Activated CD8-positive, alpha-beta memory T cell treated with anti-CD3 and anti-CD28 coated beads, Interleukin-2, amount 50 U/mL, for 24 hours (primary cell): ENCODE results near the gene SMARCA4.

ENCODE experiments used
- DNase-seq: peaks from one replicate; pipeline ENCODE4 v3.0.0-alpha.2; 2020; ENCODE audit errors: extremely low read depth

The SMARCA4 gene

DNA sequence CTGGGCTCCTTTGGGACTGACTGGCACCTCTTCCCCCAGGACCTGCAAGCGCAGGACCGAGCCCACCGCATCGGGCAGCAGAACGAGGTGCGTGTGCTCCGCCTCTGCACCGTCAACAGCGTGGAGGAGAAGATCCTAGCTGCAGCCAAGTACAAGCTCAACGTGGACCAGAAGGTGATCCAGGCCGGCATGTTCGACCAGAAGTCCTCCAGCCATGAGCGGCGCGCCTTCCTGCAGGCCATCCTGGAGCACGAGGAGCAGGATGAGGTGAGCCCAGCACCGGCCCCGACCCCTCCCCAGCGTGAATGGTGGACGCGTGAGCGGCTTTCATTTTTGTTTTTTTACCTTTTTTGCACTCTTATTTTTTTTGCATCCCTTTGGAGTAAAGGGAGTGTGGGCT, 72.4 kb downstream of the SMARCA4 start:
- no peak for DNase-seq

DNA sequence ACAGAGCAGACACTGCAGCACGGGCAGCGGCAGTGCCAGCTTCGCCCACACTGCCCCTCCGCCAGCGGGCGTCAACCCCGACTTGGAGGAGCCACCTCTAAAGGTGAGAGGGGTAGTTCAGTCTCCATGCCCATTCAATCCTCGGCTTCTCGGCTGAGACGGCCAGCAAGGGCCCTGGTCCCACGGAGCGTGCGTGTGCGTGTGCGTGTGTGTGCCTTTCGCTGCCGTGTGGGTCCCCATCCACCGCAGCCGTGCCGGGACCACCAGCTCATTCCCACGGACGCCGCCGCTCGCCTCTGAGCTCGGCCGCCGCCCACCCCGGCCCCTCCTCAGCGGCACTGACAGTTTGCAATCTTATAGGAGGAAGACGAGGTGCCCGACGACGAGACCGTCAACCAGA, 72.9 kb downstream of the SMARCA4 start:
- no peak for DNase-seq

DNA sequence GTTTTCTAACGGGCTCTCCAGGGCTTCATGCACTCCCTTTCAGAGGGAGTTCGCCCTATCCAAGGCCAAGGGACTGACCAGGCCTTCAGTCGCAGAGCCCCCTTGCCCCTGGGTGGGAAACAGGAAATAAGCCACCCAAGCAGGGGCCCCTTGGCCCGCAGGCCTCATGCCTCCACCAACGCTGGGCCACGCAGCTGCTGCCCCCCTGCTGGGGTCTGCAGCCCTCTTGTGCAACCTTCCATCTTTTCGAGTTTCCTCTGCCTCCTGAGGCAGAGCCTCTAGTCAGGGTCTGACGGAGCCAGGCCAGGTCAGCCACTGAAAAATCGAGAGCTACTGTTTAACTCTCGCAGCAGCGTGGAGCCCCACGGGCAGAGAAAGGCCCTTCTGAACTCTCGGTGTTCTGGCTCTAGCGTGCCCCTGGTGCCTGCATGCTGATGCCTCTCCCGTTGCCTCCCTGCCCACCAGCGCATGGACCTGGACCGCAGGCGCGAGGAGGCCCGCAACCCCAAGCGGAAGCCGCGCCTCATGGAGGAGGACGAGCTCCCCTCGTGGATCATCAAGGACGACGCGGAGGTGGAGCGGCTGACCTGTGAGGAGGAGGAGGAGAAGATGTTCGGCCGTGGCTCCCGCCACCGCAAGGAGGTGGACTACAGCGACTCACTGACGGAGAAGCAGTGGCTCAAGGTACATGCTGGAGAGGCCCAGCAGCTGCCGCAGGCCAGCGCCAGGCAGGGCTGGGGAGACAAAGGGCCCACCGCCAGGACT, 73.8 kb downstream of the SMARCA4 start:
- DNase-seq: no peak

DNA sequence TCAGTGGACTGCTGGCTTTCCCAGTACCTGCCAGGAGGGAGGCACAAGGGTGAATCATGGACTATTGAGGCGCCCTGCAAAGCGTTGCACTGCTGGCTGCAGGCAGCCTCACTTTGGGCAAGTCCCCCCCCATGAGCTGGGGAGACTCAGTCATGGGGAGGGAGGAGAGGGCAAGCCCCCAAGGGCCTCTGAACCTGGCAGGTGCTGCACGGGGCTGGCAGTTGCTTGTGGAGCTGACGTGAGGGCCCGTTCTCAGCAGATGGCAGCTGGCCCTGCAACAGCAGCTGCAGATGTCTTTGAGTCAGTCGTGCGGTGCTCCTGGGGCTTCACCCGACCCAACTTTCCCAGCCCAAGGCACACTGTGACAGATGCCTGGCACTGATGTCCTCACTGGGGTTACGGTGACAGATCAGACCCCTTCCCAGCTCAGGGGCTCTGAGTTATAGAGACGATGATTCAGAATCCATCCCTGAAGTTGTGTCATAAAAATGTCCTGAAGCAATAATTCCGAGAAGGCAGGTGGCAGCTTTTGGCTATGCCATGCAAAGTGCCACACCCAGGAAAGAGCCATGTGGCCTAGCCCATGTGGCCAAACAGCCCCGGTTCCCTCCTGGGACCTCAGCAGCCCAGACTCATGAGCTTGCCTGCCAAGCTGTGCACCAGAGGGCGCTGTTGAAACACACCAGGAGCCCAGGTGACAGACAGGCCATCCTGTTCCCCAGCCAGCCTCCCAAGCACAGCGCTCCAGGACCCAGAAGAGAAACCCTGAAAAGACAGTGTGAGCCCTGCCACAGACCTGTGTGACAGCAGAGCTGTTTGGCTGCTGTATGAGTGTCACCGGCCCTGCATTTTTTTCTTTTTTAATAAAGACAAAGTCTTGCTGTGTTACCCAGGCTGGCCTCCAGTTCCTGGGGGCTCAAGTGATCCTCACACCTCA, 74.9 kb downstream of the SMARCA4 start:
- DNase-seq: peak; percentile 61

DNA sequence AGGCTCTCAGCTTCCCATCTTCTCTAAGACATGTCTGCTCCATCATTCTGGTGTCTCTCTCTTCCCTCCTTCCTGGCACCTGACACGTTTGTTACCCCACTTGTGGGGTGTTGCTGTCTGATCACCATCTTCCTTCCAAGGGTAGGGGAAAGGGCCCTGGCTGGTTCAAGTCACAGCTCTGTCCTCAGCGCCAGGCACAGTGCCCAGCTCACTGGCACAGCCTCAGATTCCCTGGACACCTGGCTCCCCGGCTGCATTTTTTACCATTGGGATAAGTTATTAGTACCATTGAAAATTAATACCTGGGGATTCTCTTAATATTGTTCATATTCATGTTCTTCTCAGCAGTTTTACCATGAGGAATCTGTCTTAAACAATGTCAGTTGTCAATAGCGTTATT, 77.7 kb downstream of the SMARCA4 start:
- no peak for DNase-seq

DNA sequence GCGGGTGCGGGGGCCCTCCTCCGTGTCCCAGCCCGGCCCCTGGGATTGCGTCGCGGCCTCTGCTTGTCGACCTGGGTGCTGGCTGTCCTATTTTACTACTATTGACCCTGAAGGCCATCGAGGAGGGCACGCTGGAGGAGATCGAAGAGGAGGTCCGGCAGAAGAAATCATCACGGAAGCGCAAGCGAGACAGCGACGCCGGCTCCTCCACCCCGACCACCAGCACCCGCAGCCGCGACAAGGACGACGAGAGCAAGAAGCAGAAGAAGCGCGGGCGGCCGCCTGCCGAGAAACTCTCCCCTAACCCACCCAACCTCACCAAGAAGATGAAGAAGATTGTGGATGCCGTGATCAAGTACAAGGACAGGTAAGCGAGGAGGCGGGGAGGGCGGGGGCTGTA, 80.4 kb downstream of the SMARCA4 start:
- no peak for DNase-seq

DNA sequence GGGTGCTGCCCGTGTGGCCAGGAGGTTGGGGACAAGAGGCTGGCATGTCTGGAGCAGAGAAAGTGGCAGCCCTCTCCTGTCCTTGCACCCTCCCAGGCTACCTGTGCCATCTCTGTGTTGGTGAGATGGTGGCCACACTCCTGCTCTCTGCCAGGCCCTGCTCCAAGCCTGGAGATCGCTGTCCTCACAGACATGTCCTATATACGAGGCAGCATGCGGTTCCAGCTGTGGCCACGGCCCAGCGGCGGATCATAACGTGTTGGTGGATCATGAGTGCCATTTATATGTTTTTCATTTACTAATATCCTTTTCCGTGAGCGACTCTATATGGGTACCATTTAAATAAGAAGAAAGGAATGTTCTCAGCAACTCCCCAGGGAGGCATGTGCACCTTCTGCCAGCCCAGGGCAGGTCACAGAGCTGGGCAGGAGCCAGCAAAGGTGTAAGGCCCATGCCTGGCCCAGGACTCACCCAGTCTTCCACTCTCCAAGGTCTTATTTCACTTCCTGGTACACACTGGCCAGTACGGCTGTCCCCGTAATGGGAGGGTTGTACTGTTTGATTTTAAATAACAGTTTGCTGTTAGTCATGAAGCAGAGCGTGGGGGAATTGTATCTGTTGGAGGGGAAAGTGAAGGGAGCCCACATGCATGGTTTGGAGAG, 81.3 kb downstream of the SMARCA4 start:
- no peak for DNase-seq

DNA sequence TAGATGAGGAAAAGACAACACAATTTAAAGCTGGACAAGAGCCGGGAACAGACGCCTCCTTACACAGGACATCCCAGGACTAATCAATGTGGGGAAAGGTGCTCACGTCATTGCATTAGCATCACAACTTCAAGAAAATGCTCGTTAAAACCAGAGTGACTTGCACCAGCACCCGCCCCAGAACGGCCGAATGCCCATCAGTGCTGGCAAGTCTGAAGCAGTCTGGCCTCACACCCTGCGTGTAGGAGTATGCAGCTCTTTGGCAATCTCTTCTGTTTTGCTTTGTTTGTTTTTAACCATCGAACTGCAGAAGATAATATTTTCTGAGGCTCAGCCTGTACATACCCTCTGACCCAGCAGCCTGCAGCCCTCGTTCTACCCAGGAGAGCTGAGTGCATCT, 83.6 kb downstream of the SMARCA4 start:
- no peak for DNase-seq

DNA sequence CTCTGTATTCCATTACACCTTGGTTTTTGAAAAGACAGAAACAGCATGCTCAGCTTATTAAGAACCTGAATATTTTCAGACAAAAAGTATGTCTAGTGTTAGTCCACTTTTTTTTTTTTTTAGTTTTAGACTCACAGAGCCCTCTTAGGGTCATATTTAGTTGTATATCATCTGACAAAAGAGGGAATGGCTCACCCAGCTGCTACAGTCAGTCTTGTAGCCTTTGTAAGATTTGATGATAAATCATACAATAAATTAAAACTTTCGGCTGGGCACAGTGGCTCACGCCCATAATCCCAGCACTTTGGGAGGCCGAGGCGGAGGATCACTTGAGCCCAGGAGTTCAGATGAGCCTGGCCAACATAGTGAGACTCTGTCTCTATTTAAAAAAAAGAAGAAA, 84.7 kb downstream of the SMARCA4 start:
- DNase-seq: no peak

DNA sequence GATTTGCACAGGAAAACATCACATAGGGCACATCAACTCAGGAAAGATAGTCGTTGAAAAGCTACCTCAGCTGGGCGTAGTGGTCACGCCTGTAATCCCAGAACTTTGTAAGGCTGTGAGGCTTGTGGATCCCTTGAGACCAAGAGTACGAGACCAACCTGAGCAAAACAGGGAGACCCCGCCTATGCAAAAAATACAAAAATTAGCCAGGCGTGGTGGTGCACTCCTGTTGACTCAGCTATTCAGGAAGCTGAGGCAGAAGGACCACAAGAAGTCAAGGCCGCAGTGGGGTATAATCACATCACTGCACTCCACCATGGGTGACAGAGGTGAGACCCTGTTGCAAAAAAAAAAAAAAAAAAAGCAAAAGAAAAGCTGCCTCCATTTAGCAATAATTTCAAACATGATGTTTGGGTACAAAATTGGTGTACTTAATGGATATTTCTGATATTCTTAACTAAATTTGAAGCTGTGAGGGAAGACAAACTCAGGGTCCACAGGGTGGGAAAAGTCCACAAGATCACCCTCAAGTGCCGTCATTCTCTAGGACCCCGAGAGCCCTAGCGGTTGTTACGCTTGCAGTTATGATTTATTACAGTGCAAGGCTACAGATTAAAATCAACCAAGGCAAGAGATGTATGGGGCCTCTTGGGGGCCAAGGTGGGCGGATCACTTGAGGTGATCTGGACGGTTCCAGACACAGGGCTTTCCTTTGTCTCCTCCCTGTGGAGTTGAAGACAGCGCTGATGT, 86.0 kb downstream of the SMARCA4 start:
- no peak for DNase-seq

DNA sequence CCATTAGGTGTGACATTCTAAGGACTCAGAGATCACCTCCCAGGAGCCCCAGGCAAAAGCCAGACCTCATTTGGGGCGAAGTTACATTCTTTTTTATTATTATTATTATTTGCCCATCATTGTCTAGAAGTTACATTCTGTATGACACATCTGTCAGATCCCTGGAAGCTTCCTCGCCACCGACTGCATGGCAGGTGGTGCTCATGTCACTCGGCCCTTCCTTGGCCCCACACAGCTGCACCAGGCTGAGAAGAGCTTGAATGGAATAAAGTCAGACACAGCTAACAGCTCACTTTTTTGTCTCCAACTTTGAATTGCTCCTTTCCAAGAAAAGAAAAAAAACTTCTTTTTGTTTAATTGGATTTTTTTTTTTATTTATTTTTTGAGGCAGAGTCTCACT, 87.0 kb downstream of the SMARCA4 start:
- DNase-seq: no peak

DNA sequence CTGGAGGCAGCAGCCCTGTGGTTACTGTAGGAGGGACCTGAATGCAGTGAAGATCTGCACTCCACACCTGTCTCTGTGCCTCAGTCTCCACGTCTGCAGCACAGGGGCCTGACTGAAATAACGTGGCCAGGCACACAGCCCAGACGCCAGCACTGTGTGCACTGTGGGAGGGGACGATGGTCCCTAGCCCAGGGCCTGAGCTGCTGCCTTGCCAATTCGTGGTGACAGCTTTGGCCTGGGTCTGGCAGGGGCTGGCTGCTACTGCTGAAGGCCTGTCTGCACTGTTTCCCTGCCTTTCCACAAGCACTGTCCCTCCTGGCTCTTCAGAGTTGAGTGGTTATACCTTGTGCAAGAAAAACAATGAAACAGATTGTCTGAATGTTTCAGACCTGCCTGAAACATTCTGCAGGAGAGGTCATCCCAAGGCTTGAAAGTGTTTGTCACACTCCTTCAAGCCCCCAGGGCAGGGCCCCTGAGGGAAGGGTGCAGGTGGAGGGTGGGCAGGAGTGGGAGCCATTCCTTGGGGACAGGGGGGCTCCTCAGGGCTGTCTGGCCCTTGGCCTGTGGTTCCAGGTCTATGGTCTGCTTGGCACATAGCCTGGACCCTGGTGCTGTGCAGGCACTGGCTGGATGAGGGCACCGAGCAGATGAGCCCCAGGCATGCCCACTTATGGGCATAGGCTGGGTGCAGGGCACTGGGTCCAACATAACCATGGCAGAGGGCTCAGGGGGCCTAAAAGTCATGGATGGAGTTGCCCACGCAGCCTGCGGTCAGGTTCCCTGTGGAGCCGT, 89.7 kb downstream of the SMARCA4 start:
- no peak for DNase-seq

DNA sequence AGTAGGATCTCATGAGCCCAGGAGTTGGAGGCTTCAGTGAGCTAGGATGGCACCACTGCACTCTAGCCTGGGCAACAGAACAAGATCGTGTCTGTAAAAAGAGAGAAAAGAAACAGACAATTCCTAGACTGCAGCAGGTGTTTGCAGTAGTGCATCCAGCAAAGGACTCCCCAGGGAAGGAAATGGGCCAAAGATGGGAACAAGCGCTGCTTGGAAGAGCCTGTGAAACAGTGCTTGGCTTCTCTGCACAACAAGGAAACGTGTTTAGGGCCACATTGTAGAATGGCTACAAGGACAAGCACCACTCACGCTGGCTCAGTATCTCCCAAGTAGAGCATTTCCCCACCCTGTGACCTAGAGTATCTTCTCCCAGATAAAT, 93.0 kb downstream of the SMARCA4 start:
- no peak for DNase-seq

DNA sequence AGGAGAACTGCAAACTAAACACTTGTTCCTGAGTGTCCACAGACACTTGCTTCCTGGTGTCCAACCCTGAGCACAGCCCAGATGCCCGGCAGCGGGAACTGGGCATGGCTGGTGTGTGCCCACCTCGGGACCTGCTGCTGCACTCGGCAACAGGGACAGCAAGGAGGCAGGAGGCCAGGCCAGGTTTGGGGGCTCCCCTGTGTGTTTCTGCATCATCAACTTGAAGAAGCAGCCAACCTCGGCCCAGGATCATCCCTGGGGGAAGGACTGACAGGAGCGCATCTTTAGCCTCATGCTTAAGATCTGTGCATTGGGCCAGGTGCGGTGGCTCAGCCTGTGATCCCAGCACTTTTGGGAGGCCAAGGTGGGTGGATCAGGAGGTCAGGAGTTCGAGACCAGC, 93.4 kb downstream of the SMARCA4 start:
- no peak for DNase-seq

DNA sequence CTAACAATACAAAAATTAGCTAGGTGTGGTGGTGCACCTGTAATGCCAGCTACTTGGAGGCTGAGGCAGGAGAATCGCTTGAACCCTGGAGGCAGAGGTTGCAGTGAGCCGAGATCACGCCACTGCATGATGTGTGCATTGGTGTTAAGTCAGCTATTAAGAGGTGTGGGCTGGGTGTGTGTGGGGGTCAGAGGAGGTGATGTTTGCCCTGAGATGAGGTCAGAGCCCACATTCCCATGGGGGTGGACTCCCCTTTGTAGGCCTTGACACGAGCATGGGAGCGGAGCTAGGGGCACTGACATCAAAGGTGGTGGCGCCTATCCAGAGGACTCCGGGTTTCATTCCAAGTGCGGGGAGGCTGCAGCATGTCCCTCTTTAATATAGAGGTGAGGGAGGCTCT, 93.8 kb downstream of the SMARCA4 start:
- DNase-seq: no peak

DNA sequence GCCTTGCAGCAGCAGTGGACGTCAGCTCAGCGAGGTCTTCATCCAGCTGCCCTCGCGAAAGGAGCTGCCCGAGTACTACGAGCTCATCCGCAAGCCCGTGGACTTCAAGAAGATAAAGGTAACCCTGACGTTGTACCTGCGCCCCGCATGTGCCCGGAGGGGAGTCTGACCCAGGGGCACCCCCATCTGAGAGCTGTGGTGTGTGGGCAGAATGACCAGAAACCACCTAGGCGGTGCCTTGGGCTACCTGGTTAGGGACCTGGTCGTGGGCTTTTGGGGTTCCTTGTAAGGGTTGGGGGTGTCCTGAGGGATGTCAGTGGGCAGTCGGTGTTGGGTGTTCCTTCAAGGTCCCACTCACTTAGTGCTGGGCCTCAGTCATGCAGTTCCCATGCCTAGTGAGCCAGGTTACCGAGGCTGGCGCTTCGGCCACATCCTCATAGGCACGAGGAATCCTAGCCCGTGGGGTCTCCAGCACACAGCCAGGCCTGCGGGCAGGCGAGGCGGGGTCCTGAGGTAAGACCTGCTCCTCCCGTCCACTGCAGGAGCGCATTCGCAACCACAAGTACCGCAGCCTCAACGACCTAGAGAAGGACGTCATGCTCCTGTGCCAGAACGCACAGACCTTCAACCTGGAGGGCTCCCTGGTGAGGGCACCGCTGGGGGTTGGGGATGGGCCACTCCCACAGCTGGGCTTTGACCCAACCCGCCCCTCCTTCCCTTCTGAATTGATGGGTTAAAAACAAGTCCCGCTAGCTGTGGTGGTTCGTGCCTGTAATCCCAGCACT, 97.6 kb downstream of the SMARCA4 start:
- no peak for DNase-seq

DNA sequence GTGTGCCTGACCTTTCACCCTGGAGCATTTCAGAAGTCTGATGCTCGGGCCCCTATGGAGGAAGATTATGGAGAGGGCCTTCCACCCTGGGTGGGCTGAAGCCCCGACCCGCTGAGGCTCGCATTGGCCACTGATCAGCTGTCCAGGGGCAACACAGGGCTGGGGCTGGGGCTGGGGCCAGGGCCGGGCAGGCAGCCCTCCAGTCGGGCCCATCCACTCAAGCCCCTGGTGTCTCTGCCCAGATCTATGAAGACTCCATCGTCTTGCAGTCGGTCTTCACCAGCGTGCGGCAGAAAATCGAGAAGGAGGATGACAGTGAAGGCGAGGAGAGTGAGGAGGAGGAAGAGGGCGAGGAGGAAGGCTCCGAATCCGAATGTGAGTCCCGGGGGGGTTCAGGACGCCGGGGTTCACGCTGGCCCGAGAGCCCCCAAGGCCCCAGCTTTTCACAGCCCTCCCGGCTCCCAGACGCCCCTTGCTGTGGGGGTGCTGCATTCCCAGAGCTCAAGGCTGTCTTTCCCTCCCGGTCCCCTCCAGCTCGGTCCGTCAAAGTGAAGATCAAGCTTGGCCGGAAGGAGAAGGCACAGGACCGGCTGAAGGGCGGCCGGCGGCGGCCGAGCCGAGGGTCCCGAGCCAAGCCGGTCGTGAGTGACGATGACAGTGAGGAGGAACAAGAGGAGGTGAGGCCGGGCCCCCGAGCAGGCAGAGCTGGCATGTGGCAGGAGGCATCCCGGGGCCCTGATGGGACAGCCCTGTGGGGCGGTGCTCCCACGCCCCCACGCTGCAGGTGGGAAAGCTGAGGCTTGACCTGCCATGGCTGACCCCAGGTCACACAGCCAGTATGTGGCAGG, 98.9 kb downstream of the SMARCA4 start:
- no peak for DNase-seq

DNA sequence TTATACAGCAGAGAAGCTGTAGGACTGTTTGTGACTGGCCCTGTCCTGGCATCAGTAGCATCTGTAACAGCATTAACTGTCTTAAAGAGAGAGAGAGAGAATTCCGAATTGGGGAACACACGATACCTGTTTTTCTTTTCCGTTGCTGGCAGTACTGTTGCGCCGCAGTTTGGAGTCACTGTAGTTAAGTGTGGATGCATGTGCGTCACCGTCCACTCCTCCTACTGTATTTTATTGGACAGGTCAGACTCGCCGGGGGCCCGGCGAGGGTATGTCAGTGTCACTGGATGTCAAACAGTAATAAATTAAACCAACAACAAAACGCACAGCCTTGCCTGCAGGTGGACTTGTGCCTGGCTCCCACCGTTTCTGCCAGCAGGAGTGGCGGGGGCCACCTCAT, 101.1 kb downstream of the SMARCA4 start:
- no peak for DNase-seq

DNA sequence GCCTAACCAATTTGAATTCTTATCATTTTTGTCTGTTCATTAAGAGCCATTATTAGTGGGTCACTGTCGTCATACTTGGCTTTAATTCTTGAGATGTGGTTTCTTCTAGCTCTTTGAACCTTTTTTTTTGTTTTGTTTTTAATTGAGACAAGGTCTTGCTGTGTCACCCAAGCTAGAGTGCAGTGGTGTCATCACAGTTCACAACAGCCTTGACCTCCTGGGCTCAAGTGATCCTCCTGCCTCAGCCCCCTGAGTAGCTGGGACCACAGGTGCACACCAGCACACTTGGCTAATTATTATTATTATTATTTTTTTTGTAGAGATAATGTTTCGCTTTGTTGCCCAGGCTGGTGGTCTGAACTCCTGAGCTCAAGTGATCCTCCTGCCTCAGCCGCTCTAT, 102.6 kb downstream of the SMARCA4 start:
- DNase-seq: no peak
